Measurements from ENCODE around the gene MTMR10. TPM values are rescaled to one million over a fixed set of nuclear protein-coding genes. Genes with fewer than 3 reads are reported as not detected.

Gene MTMR10
- total and polyA plus RNA-seq, 2 experiments from 2014 or later: 7.2 to 8.1 TPM

DNA sequence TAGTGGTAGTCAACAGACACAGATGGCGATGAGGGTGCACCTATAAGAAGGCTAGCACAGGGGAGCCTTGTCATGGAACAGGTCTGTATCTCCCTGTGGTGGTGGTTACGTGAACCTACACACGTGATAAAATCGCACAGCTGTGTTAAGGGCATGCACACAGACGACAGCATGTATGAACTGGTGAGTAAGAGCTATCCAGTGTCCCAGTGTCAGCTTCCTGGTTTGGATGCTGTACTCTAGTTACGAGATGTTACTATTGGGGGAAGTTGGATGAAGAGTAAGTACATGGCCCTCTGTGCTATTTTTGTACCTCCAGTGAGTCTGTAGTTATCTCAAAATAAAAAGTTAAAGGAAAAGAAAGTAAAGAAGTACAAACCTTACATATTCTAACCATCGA is 38.2 kb downstream of the MTMR10 start:
- H3K36me3 ChIP-seq (ENCODE audit: low read depth): peaks cover 51% of the 10 kb centered on the region
- no peak overlapping the region for H3K4me2 ChIP-seq (ENCODE audit: unreplicated experiment)
- H3K79me2 ChIP-seq (ENCODE audit: insufficient read depth): no peaks in the 10 kb centered on the region
- H2AFZ ChIP-seq: no peak overlapping the region
- H3F3A ChIP-seq (ENCODE audit: insufficient read depth): peaks cover 13% of the 10 kb centered on the region
- no peaks in the 10 kb centered on the region for H4K20me1 ChIP-seq (ENCODE audit: insufficient read depth)
- H3K27ac ChIP-seq: peak overlapping the region; percentile 73
- peaks cover 16% of the 10 kb centered on the region for H3K4me1 ChIP-seq (ENCODE audit: insufficient read depth)
- H3K9ac ChIP-seq: no peak overlapping the region
- in situ Hi-C loops (cut with MboI): no loop called here
- no peak for TF ChIP-seq EZH2 (IDR thresholded peaks at IDR 0.05; ENCODE audit: insufficient read depth, poor library complexity, severe bottlenecking)
- TF ChIP-seq EZH2phosphoT487 (IDR thresholded peaks at IDR 0.05; ENCODE audit: insufficient read depth, low read depth): no peak
- WGBS, 2 experiments (ENCODE audit: low coverage in 1 of 2, low lambda C conversion rate in 2 of 2, missing lambda C conversion rate in 2 of 2): 91 to 97% methylated on average over 7 of the region's 7 CpGs
- DNase-seq: no peak
- H3K9me3 ChIP-seq (ENCODE audit: low read depth): no peaks in the 10 kb centered on the region
- H3K4me3 ChIP-seq: no peak overlapping the region
- no peaks in the 10 kb centered on the region for H3K27me3 ChIP-seq (replicated peaks; ENCODE audit: insufficient read depth)
- no peaks in the 10 kb centered on the region for H3K9me2 ChIP-seq (ENCODE audit: insufficient read depth)

DNA sequence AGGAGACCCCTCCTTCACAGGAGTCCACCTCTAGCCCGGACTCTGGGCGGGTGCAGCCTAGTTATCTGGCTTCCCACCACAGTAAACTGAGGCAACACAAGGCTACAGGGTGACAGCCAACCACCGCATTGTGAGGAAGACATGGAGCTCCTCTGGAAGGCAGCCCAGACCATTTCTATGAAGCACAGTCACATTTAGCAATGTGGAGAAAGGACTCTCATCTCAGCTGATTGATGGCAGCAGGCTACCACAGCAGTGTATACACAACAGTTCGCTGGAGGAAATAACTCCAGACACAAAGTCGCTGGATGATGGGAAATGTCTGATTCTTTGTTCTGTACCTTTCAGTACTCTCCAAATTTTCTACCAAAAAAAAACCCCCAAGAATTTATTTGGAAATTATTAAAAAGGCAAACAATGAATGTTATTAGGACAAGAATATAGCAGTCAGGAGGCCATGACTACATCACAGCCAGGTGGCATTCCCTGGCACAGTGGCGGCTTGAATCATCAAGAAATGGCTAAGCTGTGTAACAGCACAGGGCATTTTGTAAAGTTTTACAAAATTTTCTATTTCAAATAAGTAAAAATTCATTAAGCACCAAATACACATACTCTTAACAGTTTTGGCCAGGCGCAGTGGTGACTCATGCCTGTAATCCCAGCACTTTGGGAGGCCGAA is 47.6 kb downstream of the MTMR10 start:
- no peak for DNase-seq
- H3K4me2 ChIP-seq (ENCODE audit: unreplicated experiment): no peak overlapping the region
- no peaks in the 10 kb centered on the region for H3K4me1 ChIP-seq (ENCODE audit: insufficient read depth)
- no peaks in the 10 kb centered on the region for H3K9me2 ChIP-seq (ENCODE audit: insufficient read depth)
- in situ Hi-C loops (cut with MboI): no loop called here
- H3K4me3 ChIP-seq: no peak overlapping the region
- no peaks in the 10 kb centered on the region for H3K27me3 ChIP-seq (replicated peaks; ENCODE audit: insufficient read depth)
- WGBS, 2 experiments (ENCODE audit: low coverage in 1 of 2, low lambda C conversion rate in 2 of 2, missing lambda C conversion rate in 2 of 2): 91 to 92% methylated on average over 8 of the region's 8 CpGs
- no peak overlapping the region for H3K9ac ChIP-seq
- H3K79me2 ChIP-seq (ENCODE audit: insufficient read depth): no peaks in the 10 kb centered on the region
- H3K36me3 ChIP-seq (ENCODE audit: low read depth): peaks cover 70% of the 10 kb centered on the region
- no peaks in the 10 kb centered on the region for H3F3A ChIP-seq (ENCODE audit: insufficient read depth)
- TF ChIP-seq EZH2 (IDR thresholded peaks at IDR 0.05; ENCODE audit: insufficient read depth, poor library complexity, severe bottlenecking) (no peak), EZH2phosphoT487 (IDR thresholded peaks at IDR 0.05; ENCODE audit: insufficient read depth, low read depth) (no peak)
- H3K27ac ChIP-seq: no peak overlapping the region
- H3K9me3 ChIP-seq (ENCODE audit: low read depth): no peaks in the 10 kb centered on the region
- no peaks in the 10 kb centered on the region for H4K20me1 ChIP-seq (ENCODE audit: insufficient read depth)
- H2AFZ ChIP-seq: no peak overlapping the region

DNA sequence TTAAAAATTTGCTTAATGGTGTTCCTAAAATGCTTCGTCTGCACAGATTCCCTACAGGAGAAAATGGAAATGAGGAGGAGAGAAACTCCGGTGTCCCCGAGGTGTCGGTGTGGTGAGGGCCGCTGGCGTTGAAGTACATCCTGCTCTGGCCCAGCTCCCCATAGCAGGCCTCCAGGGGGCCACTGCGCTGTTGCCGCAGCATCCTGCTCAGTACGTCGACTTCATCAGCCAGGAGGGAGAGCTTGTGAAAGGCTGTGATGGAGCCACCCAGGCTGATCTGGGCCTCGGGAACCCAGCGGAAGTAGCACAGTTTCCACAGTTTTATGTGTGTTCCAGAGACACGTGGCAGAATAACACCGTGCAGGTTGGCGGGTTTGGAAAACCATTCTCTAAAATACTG is 49.9 kb downstream of the MTMR10 start:
- Histone ChIP-seq H3K27ac (no peak overlapping the region), H3K27me3 (replicated peaks; ENCODE audit: insufficient read depth) (no peaks in the 10 kb centered on the region), H3K4me2 (ENCODE audit: unreplicated experiment) (no peak overlapping the region), H3K9me3 (ENCODE audit: low read depth) (no peaks in the 10 kb centered on the region), H3K36me3 (ENCODE audit: low read depth) (peaks cover 66% of the 10 kb centered on the region), H3F3A (ENCODE audit: insufficient read depth) (no peaks in the 10 kb centered on the region), H3K9ac (no peak overlapping the region), H4K20me1 (ENCODE audit: insufficient read depth) (no peaks in the 10 kb centered on the region), H3K4me3 (no peak overlapping the region), H3K4me1 (ENCODE audit: insufficient read depth) (no peaks in the 10 kb centered on the region), H3K79me2 (ENCODE audit: insufficient read depth) (no peaks in the 10 kb centered on the region), H2AFZ (no peak overlapping the region), H3K9me2 (ENCODE audit: insufficient read depth) (no peaks in the 10 kb centered on the region)
- no peak for DNase-seq
- 89 to 92% methylated on average over 15 of the region's 15 CpGs for WGBS, 2 experiments (ENCODE audit: low coverage in 1 of 2, low lambda C conversion rate in 2 of 2, missing lambda C conversion rate in 2 of 2)
- in situ Hi-C loops (cut with MboI): no loop called here
- TF ChIP-seq EZH2phosphoT487 (IDR thresholded peaks at IDR 0.05; ENCODE audit: insufficient read depth, low read depth): no peak
- no peak for TF ChIP-seq EZH2 (IDR thresholded peaks at IDR 0.05; ENCODE audit: insufficient read depth, poor library complexity, severe bottlenecking)

DNA sequence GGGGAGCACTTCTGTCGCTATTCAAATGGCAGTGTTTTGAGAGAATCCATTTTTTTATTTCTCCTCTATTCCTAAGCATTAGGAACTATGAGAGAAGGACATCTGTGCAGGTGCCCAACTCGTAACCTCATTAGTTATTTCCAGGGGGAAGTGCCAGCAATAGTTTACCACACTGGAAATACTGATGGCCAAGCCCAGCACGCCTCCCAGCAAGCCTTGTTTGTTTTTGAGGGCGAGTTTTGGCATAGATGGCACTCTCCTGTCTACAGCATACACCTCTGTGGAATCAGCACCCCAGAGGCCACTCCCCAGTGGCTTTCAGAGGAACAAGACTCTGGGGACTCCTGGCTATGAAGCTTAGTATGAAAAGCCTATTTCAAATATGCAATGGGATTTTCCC is 51.1 kb downstream of the MTMR10 start:
- in situ Hi-C loops (cut with MboI): no loop called here
- Histone ChIP-seq H3K9ac (no peak overlapping the region), H2AFZ (no peak overlapping the region), H3F3A (ENCODE audit: insufficient read depth) (no peaks in the 10 kb centered on the region), H3K36me3 (ENCODE audit: low read depth) (peaks cover 63% of the 10 kb centered on the region), H3K79me2 (ENCODE audit: insufficient read depth) (no peaks in the 10 kb centered on the region), H3K9me2 (ENCODE audit: insufficient read depth) (no peaks in the 10 kb centered on the region), H3K27ac (no peak overlapping the region), H3K27me3 (replicated peaks; ENCODE audit: insufficient read depth) (no peaks in the 10 kb centered on the region), H3K9me3 (ENCODE audit: low read depth) (no peaks in the 10 kb centered on the region), H3K4me2 (ENCODE audit: unreplicated experiment) (no peak overlapping the region), H3K4me3 (no peak overlapping the region), H4K20me1 (ENCODE audit: insufficient read depth) (no peaks in the 10 kb centered on the region), H3K4me1 (ENCODE audit: insufficient read depth) (no peaks in the 10 kb centered on the region)
- DNase-seq: no peak
- no peak for TF ChIP-seq EZH2phosphoT487 (IDR thresholded peaks at IDR 0.05; ENCODE audit: insufficient read depth, low read depth)
- no peak for TF ChIP-seq EZH2 (IDR thresholded peaks at IDR 0.05; ENCODE audit: insufficient read depth, poor library complexity, severe bottlenecking)
- 86 to 89% methylated on average over 4 of the region's 4 CpGs for WGBS, 2 experiments (ENCODE audit: low coverage in 1 of 2, low lambda C conversion rate in 2 of 2, missing lambda C conversion rate in 2 of 2)
